Gastrocnemius medialis (tissue), 4 donors: ENCODE data around the gene BRWD1. TPM values are rescaled to one million over a fixed set of nuclear protein-coding genes. Genes with fewer than 3 reads are reported as not detected.

Source experiments
- ATAC-seq, 2 donors: fragments of 150-250 bp; one replicate each; pipeline ENCODE4 v1.9.1; 2016
- DNase-seq, 2 donors: peaks; one replicate each; pipeline ENCODE4 v3.0.0-alpha.2; 2019
- H3K27ac ChIP-seq, 4 donors: fragments of 200-600 bp; sonication (generic); 1 replicate in 1 of 4; 2 replicates in 3 of 4; pipeline ENCODE4 v1.5.1; 2016 to 2018; ENCODE audit warnings: mild to moderate bottlenecking in 2 of 4, moderate library complexity in 1 of 4
- H3K27me3 ChIP-seq, 3 donors: fragments of 200-600 bp; sonication (generic) in 2 of 3; 1 replicate in 1 of 3; 2 replicates in 2 of 3; pipeline versions ENCODE4 v1.5.1 to v1.6.0; 2016 to 2019; ENCODE audit warnings: mild to moderate bottlenecking in 1 of 3, moderate library complexity in 1 of 3
- H3K36me3 ChIP-seq, 2 donors: fragments of 200-600 bp; sonication (generic) in 1 of 2; one replicate each; pipeline ENCODE4 v1.5.1; 2017 to 2018
- H3K4me1 ChIP-seq, 2 donors: fragments of 200-600 bp; sonication (generic) in 1 of 2; one replicate each; pipeline ENCODE4 v1.5.1; 2016 to 2017; ENCODE audit warnings: mild to moderate bottlenecking in 2 of 2
- H3K4me3 ChIP-seq, 4 donors: fragments of 200-600 bp; sonication (generic) in 3 of 4; 1 replicate in 1 of 4; 2 replicates in 3 of 4; pipeline ENCODE4 v1.5.1; 2016 to 2019; ENCODE audit warnings: mild to moderate bottlenecking in 2 of 4
- H3K9me3 ChIP-seq, 3 donors: fragments of 200-600 bp; sonication (generic) in 2 of 3; 1 replicate in 1 of 3; 2 replicates in 2 of 3; pipeline ENCODE4 v1.5.1; 2016 to 2019
- POLR2A ChIP-seq, 2 donors: fragments of 450-650 bp; IDR thresholded peaks; one replicate each; pipeline ENCODE4 v1.6.1; 2017; ENCODE audit warnings: antibody characterized with exemption in 2 of 2, mild to moderate bottlenecking in 2 of 2, moderate library complexity in 2 of 2
- in situ Hi-C, 4 donors: fragments of 200-750 bp; cut with MboI; loops; one replicate each; pipeline versions ENCODE4 v1.15.0 to v1.8.0; 2017; ENCODE audit warnings: low sequenced_read_pairs in 4 of 4
- intact Hi-C: fragments of 100-400 bp; cut with DNase I; formaldehyde crosslinking; loops from one replicate; pipeline ENCODE4 v1.15.1; 2023; ENCODE audit warnings: low total_unique reads
- total RNA-seq, 4 donors: library from RNA; depleted of rRNA; stranded (reverse); fragments of >200 nt; gene quantifications; one replicate each; pipeline versions ENCODE4 v1.1.0 to v1.2.3, GENCODE V29; 2016
- TF ChIP-seq, protein P1 (sequence below), 5 experiments: fragments of 450-650 bp in 3 of 5; fragments of 200-600 bp in 2 of 5; sonication (generic) in 2 of 5; IDR thresholded peaks in 4 of 5; conservative IDR thresholded peaks in 1 of 5; 1 replicate in 4 of 5; 2 replicates in 1 of 5; pipeline ENCODE4 v1.5.1; 2016 to 2019; ENCODE audit warnings: antibody characterized with exemption in 5 of 5, mild to moderate bottlenecking in 3 of 5, moderate library complexity in 3 of 5

The BRWD1 gene
- total RNA-seq, 4 donors from 2014 or later, result 42.2 to 65.7 (median 50.4) TPM

DNA sequence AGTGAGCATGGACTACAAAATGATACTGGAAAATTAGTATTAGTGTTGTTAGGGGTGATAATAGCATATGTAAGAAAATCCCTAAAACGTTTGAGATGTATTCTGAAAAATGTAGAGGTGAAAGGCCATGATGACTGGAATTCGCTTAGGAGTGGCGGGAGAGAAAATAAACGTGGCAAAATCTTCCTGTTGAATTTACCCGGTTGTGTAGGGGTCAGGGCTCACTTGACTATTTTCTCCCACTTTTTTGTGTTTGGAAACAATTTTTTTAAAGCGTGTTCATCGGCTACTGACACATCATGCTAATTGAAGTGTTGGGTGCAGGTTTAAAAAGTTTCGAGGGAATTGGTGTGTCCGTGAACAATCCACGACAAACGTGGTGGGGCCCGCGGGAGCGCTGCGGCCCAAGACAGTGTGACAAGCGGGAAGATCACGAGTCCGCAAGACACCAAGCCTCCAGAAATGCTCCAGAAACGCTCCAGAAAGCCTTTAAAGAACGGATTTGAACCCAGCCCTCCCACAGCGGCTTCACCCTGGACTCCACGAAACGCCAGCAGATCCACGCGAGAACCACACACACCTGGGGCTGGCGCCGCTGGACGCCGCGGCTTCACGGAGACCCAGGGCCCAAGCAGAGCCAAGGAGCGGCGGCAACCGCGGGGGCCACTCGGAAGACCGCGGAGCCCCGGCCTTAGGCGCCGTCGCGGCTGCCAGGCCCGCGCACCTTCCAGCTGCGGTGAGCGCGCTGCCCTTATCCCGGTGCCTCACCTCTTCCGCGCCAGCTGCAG is 130.8 kb downstream of the BRWD1 start:
- Histone ChIP-seq H3K4me3 (peak overlapping the region; percentile 76 to 96 (median 82)), H3K27me3 (no peaks in the 10 kb centered on the region), H3K36me3 (peaks cover 0 to 18% of the 10 kb centered on the region in 2 donors), H3K27ac (peak overlapping the region; percentile 88 to 97 (median 94)), H3K9me3 (no peaks in the 10 kb centered on the region), H3K4me1 (peaks cover 7 to 13% of the 10 kb centered on the region in 2 donors)
- DNase-seq (no peak), ATAC-seq (peak; percentile 39 to 44)
- intact Hi-C loops, result loop anchor here (1.0 to 5.0 kb wide), 4 partner anchors 130 to 375 kb away; partner anchors contain the start of genes ETS2 and SH3BGR
- no peak for TF ChIP-seq POLR2A (IDR thresholded peaks at IDR 0.05)
- TF ChIP-seq, protein P1, sequence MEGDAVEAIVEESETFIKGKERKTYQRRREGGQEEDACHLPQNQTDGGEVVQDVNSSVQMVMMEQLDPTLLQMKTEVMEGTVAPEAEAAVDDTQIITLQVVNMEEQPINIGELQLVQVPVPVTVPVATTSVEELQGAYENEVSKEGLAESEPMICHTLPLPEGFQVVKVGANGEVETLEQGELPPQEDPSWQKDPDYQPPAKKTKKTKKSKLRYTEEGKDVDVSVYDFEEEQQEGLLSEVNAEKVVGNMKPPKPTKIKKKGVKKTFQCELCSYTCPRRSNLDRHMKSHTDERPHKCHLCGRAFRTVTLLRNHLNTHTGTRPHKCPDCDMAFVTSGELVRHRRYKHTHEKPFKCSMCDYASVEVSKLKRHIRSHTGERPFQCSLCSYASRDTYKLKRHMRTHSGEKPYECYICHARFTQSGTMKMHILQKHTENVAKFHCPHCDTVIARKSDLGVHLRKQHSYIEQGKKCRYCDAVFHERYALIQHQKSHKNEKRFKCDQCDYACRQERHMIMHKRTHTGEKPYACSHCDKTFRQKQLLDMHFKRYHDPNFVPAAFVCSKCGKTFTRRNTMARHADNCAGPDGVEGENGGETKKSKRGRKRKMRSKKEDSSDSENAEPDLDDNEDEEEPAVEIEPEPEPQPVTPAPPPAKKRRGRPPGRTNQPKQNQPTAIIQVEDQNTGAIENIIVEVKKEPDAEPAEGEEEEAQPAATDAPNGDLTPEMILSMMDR (IDR thresholded peaks at IDR 0.05 in 4 of 5, conservative IDR thresholded peaks at IDR 0.05 in 1 of 5), result no peak
- in situ Hi-C loops, result loop anchor here in 3 of 4 donors (10.0 to 25.0 kb wide), 2 partner anchors 78 to 205 kb away; a partner anchor contains a TSS

DNA sequence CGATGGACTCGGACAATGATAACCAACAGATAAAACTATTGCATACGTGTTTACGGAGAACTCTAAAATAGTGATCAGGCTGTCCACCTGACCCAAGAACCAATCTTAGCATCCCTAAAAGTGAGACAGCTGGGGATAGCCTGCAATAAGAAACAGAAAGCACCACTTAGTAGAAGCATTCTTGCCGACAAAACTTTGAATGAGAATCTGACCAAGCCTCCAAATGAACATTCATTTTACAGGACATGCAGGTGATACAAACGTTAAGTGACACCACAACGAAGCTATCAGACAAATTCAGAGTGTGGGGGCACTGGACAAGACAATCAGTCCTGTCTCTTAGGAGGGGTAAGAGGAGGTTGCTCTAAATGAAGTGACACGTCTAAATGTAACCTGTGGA is 131.4 kb downstream of the BRWD1 start:
- peaks cover 0 to 18% of the 10 kb centered on the region in 2 donors for H3K36me3 ChIP-seq
- TF ChIP-seq, protein P1 (IDR thresholded peaks at IDR 0.05 in 4 of 5, conservative IDR thresholded peaks at IDR 0.05 in 1 of 5), result no peak
- TF ChIP-seq POLR2A (IDR thresholded peaks at IDR 0.05), result no peak
- H3K4me1 ChIP-seq, result peaks cover 7 to 13% of the 10 kb centered on the region in 2 donors
- peak overlapping the region; percentile 76 to 96 (median 82) for H3K4me3 ChIP-seq
- no peaks in the 10 kb centered on the region for H3K9me3 ChIP-seq
- H3K27ac ChIP-seq, result peak overlapping the region; percentile 88 to 97 (median 94)
- DNase-seq (no peak), ATAC-seq (no peak)
- in situ Hi-C loops (loop anchor here in 3 of 4 donors (10.0 to 25.0 kb wide), 2 partner anchors 77 to 205 kb away; a partner anchor contains a TSS), intact Hi-C loops (loop anchor here (5.0 kb wide), 3 partner anchors 205 to 375 kb away; partner anchors contain the start of genes ETS2 and SH3BGR)
- no peaks in the 10 kb centered on the region for H3K27me3 ChIP-seq

DNA sequence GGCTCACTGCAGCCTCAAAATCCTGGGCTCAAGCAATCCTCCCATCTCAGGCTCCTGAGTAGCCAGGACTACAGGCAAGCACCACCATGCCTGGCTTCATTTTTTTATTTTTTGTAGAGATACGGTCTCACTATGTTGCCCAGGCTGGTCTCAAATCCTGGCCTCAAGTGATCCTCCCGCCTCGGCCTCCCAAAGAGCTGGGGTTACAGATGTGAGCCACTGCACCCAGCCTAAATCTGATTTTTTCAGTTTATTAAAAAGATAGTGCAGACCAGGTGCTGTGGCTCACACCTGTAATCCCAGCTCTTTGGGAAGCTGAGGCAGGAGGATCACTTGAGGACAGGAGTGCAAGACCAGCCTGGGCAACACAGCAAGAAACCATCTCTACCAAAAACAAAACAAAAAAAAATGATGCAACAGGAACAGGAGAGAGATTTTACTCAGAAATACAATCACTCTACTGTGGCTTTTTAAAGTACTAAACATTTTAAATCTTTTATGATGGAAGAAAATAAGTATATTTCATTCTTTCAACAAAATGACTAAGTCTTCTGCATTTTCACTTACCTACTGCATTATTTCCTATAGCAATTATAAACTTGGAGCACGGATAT is 132.1 kb downstream of the BRWD1 start:
- intact Hi-C loops, result loop anchor here (5.0 kb wide), 3 partner anchors 206 to 374 kb away; partner anchors contain the start of genes ETS2 and SH3BGR
- H3K4me3 ChIP-seq, result no peak overlapping the region
- no peaks in the 10 kb centered on the region for H3K9me3 ChIP-seq
- peaks cover 0 to 18% of the 10 kb centered on the region in 2 donors for H3K36me3 ChIP-seq
- H3K27ac ChIP-seq, result peak overlapping the region in 1 of 4 donors; percentile 92
- ATAC-seq, result no peak
- TF ChIP-seq, protein P1 (IDR thresholded peaks at IDR 0.05 in 4 of 5, conservative IDR thresholded peaks at IDR 0.05 in 1 of 5), result no peak
- TF ChIP-seq POLR2A (IDR thresholded peaks at IDR 0.05), result no peak
- H3K27me3 ChIP-seq, result no peaks in the 10 kb centered on the region
- H3K4me1 ChIP-seq, result peaks cover 7 to 16% of the 10 kb centered on the region in 2 donors
- no peak for DNase-seq
- in situ Hi-C loops, result loop anchor here in 3 of 4 donors (10.0 to 25.0 kb wide), 2 partner anchors 77 to 206 kb away; a partner anchor contains a TSS

DNA sequence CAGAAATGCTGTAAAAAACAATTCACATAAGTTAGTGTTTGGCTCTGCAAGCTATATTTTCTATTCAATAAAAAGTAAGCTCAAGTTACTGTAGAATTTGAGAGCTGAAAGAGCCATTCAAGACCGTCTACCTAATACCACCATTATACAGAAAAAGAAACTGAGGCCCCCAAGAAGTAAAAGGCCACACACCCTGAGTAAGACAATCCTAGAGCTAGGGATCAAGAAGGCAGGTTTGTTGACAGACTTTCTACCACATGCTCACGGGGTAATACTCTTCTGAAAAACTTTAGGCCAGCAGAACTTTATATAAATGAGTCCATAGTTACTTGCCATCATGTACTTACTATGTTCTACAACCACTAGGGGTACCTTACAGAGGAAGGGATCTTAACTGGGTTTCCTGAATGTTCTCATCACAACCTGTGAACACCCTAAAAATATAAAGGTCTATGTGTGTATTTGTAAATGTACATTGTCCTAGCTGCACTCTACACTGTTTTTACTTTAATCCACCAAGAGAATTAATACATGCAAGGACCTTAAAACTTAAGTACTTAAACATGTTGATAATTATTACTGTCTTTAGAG is 132.9 kb downstream of the BRWD1 start:
- DNase-seq (no peak), ATAC-seq (no peak)
- Histone ChIP-seq H3K9me3 (no peaks in the 10 kb centered on the region), H3K27ac (no peak overlapping the region), H3K4me3 (no peak overlapping the region), H3K36me3 (peaks cover 0 to 18% of the 10 kb centered on the region in 2 donors), H3K4me1 (peaks cover 7 to 22% of the 10 kb centered on the region in 2 donors), H3K27me3 (no peaks in the 10 kb centered on the region)
- no peak for TF ChIP-seq POLR2A (IDR thresholded peaks at IDR 0.05)
- TF ChIP-seq, protein P1 (IDR thresholded peaks at IDR 0.05 in 4 of 5, conservative IDR thresholded peaks at IDR 0.05 in 1 of 5), result peak in 2 of 5 experiments; percentile 5 to 25
- intact Hi-C loops (loop anchor here (5.0 kb wide), 3 partner anchors 207 to 373 kb away; partner anchors contain the start of genes ETS2 and SH3BGR), in situ Hi-C loops (loop anchor here in 3 of 4 donors (10.0 to 25.0 kb wide), 2 partner anchors 76 to 207 kb away; a partner anchor contains a TSS)
